H1 (cell line): ENCODE results near the gene SYMPK. TPM values are rescaled to one million over a fixed set of nuclear protein-coding genes. Genes with fewer than 3 reads are reported as not detected.

ENCODE experiments used
- KDM4A ChIP-seq: IDR thresholded peaks from one replicate; pipeline ENCODE4 v1.7.1; 2012; ENCODE audit warnings: low read depth, mild to moderate bottlenecking, moderate library complexity, low read length, inconsistent platforms; ENCODE audit not compliant: severe bottlenecking
- SAP30 ChIP-seq: fragments of 300-600 bp; sonication (generic); IDR thresholded peaks from 2 replicates; pipeline ENCODE4 v1.7.1; 2012; ENCODE audit warnings: low read length, moderate library complexity, mild to moderate bottlenecking, inconsistent platforms; ENCODE audit not compliant: insufficient read depth, insufficient replicate concordance
- polyA plus RNA-seq, 7 experiments: library from polyadenylated mRNA; depleted of rRNA in 3 of 7; stranded (reverse) in 5 of 7; unstranded in 2 of 7; fragments of >200 nt in 5 of 7; fragments of 200-250 nt in 2 of 7; gene quantifications; 1 replicate in 5 of 7; 2 replicates in 1 of 7; 4 replicates in 1 of 7; pipeline versions ENCODE4 v1.2.1 to v1.2.3, GENCODE V29; 2011 to 2013; ENCODE audit warnings: missing spikeins in 2 of 7, mixed read lengths in 2 of 7
- total RNA-seq: library from RNA; stranded (reverse); fragmentation: NEBNext Ultra II Directional; extraction: Animal tissue kit (Norgen Biotek cat#: 25700); gene quantifications from 2 replicates; pipeline ENCODE4 v1.2.1, GENCODE V29; 2021
- TF ChIP-seq, protein P1 (sequence below), 3 experiments: IDR thresholded peaks; 1 replicate in 2 of 3; 2 replicates in 1 of 3; pipeline versions ENCODE4 v1.5.1 to v1.6.1; 2011; ENCODE audit warnings: low read length in 3 of 3, mild to moderate bottlenecking in 3 of 3, inconsistent platforms in 2 of 3, low read depth in 1 of 3, moderate library complexity in 1 of 3; ENCODE audit not compliant: insufficient read depth in 1 of 3; ENCODE audit errors: control extremely low read depth in 1 of 3

Gene SYMPK
- total and polyA plus RNA-seq, 2 of the 8 experiments (the other 6 are each of a cell fraction or from before 2014, with no cell fraction given) = 93.6 to 99.5 TPM

DNA sequence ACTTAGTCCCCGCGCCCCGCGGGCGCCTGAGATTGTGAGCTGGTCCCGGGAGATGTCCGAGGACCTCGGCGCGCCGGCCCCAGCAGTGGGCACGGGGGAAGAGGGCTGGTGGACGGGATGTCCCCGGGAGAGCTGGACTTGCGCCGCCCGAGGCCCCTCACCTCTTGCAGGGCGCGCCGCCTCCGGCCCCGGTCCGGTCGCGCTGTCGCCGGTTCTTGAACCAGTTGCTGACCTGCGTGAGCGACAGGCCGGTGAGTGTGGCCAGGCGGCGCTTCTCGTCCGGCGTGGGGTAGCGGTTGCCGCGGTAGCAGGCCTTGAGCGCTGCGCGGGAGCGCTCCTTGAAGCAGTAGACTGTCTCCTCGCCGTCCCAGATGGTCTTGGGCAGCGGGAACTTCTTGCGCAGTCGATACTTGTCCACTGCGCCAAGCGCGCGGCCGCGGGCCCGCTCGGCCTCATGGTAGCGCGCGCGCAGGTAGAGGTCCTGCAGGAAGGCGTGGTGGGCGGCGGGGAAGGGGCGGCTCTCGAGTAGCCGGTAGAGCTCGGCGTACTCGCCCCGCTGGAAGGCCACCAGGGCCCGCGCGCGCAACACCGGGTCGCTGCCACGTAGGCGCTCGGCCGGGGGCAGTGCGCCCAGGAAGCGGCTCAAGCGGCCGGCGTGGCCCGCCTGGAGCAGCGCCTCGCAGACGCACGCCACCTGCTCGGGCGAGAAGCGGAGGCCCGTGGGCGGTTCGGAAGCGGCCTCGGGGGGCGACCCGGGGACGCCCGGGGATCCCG, 94.9 kb downstream of the SYMPK start (continued):
- TF ChIP-seq, protein P1, sequence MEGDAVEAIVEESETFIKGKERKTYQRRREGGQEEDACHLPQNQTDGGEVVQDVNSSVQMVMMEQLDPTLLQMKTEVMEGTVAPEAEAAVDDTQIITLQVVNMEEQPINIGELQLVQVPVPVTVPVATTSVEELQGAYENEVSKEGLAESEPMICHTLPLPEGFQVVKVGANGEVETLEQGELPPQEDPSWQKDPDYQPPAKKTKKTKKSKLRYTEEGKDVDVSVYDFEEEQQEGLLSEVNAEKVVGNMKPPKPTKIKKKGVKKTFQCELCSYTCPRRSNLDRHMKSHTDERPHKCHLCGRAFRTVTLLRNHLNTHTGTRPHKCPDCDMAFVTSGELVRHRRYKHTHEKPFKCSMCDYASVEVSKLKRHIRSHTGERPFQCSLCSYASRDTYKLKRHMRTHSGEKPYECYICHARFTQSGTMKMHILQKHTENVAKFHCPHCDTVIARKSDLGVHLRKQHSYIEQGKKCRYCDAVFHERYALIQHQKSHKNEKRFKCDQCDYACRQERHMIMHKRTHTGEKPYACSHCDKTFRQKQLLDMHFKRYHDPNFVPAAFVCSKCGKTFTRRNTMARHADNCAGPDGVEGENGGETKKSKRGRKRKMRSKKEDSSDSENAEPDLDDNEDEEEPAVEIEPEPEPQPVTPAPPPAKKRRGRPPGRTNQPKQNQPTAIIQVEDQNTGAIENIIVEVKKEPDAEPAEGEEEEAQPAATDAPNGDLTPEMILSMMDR (IDR thresholded peaks at IDR 0.05; ENCODE audit: control extremely low read depth in 1 of 3, insufficient read depth in 1 of 3, low read depth in 1 of 3, low read length in 3 of 3) = no peak
- TF ChIP-seq SAP30 (no peak), KDM4A (peak; percentile 20)
- TF ChIP-seq, all 59 proteins: peak for 6
